Epithelial cell of esophagus (primary cell): ENCODE data around the gene PFKFB2.

Experiments
- DNase-seq: peaks from one replicate; pipeline ENCODE4 v3.0.0; 2010; ENCODE audit warnings: low read depth
- H3K4me3 ChIP-seq: 2 replicates; pipeline ENCODE4 v1.5.1; 2011; ENCODE audit warnings: mild to moderate bottlenecking, low read length, control low read depth
- CTCF ChIP-seq: IDR thresholded peaks from 2 replicates; pipeline ENCODE4 v1.5.1; 2011; ENCODE audit warnings: low read depth, mild to moderate bottlenecking, low read length, control low read depth, inconsistent platforms; ENCODE audit not compliant: insufficient read depth; ENCODE audit errors: missing control alignments

Gene PFKFB2

DNA sequence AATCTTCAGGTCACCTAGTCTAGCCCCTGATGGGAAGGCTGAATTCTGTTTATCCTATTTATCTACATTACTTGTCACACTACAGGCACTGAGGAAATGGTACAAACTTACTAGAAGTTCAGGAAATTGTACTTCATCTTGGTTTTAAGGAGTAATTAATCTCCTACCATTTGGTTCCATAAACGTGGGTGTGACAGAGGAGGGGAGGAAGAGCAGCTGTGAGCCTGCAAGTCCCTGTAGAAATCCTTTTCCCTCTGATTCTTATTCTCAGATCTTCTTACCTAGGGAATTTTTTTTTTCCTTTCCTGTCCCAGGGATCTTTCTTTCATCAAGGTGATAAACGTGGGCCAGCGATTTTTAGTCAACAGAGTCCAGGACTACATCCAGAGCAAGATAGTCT, 14.1 kb downstream of the PFKFB2 start:
- DNase-seq: no peak
- no peak overlapping the region for H3K4me3 ChIP-seq
- no peak for TF ChIP-seq CTCF

GRCh38 chr1:207067665-207068064, 14.6 kb downstream of the PFKFB2 start:
- no peak for TF ChIP-seq CTCF
- DNase-seq: no peak
- H3K4me3 ChIP-seq: no peak overlapping the region

DNA sequence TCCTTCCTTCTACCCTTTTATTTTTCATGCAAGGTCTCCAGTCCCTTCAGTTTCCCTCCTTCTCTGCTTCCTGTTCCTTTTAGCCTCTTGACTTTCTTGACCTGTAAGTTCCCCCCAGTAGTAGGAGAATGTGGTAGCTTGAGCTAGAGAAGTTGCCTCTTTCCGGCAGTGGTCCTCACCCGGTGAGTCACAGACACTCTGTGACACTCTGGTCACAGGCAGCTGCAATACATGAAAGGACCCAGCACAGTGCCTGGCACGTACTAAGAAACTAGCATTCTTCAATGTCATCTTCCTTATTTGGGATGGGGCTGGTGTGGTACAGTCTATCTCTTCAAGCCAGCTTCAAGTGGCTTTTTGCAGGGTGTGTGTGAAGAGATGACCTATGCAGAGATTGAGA, 16.0 kb downstream of the PFKFB2 start:
- TF ChIP-seq CTCF: no peak
- no peak overlapping the region for H3K4me3 ChIP-seq
- no peak for DNase-seq

GRCh38 chr1:207069858-207070506, 16.9 kb downstream of the PFKFB2 start:
- no peak for TF ChIP-seq CTCF
- no peak for DNase-seq

GRCh38 chr1:207070811-207071210, 17.7 kb downstream of the PFKFB2 start:
- DNase-seq: no peak
- no peak for TF ChIP-seq CTCF
- H3K4me3 ChIP-seq: no peak overlapping the region

More at GRCh38 chr1:207069858-207070506, 16.9 kb downstream of the PFKFB2 start:
- no peak overlapping the region for H3K4me3 ChIP-seq

GRCh38 chr1:207071426-207071825, 18.4 kb downstream of the PFKFB2 start:
- no peak overlapping the region for H3K4me3 ChIP-seq
- no peak for TF ChIP-seq CTCF
- DNase-seq: no peak

- TF ChIP-seq CTCF: no peak
- no peak for DNase-seq
- H3K4me3 ChIP-seq: no peak overlapping the region
Observed at GRCh38 chr1:207072233-207072632, 19.2 kb downstream of the PFKFB2 start.
